Anterior cingulate cortex (tissue), 58 donors: ENCODE data around the gene TRIM37.
A peak's percentile ranks its signal among the peaks of the same experiment; 100 is the strongest.
"Not testable (repeated sequence)": the region's sequence is repeated elsewhere in the genome, so short reads cannot be mapped to it uniquely, and the experiment has no call there.

ENCODE experiments used
- DNase-seq, 58 donors: peaks; one replicate each; lab custom pipeline; 2025; lab: John Stamatoyannopoulos, UW

TRIM37 gene

DNA sequence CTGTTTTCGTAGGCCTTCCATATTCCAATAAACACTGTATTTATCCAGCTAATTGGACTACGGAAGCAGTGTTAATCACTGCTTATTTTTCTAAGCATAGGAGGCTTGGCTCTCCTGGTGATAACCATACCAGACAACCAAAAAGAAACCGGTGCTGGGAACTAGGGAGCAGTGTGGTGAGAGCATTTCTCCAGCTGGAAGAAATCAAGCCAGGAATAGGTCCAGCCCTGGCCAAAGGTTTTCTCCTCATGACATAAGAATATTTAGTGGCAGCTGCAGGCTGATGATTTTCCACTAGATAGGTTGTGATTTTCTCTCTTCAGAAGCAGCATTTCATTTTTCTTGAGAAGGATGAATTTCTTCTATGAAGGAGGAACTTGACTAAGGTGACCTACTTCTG lies 141.5 kb downstream of the TRIM37 start:
- DNase-seq, result peak in 1 of 58 donors; percentile 6

DNA sequence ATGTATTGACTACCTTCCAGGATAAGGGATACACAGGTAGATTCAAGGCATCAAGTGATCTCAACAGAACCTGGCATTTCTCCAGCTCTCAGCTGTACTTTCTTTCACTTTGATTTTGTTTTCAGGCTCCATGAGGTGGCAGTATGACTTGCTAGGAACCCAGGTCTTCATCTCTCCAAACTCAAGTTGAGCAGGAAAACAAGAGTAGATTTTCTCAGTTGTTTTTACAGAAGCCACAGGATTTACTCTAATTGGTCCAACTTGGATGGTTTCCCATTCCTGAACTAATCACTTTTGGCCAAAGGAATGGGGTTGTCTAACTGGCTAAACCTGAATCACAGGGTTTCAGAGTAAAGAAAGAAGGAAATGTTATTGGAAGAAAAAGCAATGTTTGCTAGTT lies 146.6 kb downstream of the TRIM37 start:
- DNase-seq, result peak in 1 of 58 donors; percentile 33

DNA sequence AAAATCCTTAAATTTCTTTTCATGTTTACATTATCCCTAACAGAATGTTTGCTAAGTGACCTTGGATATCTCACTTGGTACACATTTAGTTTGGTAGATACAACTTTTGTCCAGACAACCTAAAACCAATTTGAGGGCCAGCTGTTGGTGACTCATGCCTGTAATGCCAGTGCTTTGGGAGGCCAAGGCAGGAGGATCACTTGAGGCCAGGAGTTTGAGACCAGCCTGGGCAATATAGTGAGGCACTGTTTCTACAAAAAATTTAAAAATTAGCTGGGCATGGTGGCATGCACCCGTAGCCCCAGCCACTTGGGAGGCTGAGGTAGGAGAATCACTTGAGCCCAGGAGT lies 149.0 kb downstream of the TRIM37 start:
- not testable (repeated sequence) for DNase-seq

DNA sequence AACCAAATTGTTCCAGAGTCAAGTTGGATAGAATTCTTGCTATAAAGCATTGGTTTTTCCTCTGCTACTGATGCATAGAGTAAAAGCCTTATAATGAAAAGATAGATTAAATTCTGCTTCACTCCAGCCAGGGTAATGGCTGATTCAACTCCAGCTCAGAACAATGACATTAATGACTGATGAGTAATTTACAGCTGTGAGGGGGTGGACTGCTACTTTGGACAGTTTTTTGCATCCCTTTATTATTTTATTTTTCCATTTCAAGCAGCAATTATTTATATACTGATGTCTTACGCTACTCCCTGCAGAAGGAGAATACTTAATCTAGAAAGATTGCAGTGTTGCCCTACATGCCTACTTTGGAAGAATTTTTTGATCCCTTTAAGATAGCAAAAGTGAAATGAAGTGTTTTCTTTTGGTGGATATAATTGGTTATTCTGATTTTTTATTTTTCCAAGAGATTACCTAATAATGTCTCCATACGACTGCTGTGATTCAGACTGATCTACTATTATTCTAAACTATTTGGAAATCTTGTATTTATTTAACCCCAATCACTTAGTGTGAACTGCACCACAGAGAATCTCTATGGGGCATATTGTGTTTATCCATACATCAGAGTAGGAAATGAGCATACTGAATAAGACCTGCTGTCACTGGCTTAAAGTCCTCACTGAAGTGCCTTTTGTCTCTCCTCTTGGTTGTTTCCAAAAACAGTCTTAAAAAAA lies 149.5 kb downstream of the TRIM37 start:
- no peak for DNase-seq

DNA sequence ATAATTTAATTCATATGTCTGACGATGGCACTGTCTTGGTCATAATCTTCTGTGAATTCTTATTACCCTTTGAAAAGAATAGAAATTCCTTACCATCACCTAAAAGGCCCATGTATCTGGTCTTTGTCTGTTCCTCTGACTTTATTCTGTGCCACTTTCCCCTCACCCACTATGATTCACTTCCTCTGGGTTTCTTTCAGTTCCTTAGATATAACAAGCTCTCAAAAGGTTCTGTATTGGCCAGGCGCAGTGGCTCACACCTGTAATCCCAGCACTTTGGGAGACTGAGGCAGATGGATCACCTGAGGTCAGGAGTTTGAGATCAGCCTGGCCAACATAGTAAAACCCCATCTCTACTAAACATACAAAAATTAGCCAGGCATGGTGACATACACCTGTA lies 152.3 kb downstream of the TRIM37 start:
- DNase-seq, result not testable (repeated sequence)

DNA sequence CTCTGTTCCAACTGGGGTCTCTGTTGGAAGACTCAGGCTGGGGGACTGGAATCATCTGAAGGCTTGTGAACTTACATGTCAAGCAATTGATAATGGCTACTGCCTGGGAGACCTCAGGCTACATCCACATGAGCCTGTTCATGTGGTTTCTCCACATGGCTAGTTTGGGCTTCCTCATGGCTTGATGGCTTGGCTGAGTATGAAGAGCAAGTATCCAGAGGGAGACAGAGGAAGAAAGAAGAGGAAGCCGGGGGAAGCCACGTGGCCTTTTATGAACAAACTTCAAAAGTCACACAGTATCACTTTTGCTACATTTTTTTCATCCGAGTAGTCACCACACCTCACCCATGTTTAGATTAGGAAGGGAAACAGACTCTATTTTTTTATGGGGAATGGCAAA lies 158.9 kb downstream of the TRIM37 start:
- DNase-seq, result no peak

DNA sequence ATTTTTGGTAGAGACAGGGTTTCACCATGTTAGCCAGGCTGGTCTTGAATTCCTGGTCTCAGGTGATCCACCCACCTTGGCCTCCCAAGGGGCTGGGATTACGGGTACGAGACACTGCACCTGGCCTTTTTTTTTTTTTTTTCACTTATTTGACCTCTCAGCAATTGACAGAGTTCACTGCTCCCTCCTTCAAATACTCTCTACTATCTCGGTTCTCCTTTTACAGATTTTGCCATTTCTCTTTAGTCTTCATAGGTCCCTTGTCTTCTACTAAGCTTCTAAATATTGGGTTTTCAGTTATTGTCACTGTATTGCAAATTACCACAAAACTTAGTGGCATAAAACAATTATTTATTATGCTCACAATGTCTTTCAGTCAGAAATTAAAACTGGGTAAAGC lies 159.3 kb downstream of the TRIM37 start:
- DNase-seq, result no peak

DNA sequence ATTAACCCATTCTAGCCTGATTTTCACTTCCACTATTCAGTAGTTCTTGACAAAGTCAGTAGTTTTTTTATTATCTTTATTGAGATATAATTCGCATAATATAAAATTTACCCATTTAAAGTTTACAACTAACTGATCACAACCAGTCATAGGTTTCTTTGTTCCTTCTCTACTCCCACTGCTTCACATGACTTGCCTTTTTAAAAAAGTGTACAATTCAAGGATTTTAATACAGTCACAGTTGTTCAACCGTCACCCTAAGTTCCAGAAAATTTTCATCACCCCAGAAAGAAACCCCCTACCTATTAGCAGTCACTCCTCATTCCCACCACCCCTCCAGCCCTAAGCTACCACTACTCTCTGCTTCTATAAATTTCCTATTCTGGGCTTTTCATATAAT lies 162.5 kb downstream of the TRIM37 start:
- DNase-seq, result no peak

DNA sequence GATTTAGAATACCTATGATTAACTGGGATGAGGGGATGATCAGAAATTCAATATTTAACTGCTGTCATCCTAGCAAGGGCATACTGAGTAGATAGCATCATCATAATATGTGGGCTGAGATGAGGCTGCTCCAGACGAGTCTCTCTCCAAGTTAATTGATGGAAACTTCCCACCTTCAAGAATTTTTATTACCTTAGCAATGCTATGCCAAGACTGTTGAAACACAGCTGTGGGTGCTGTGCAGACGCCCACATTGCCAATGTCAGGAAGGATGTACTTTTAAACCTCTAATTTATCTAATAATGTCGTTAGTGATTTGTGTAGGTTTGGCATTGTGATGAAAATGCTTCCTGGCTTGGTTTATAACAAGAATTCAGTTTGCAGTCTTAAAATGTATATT lies 170.4 kb downstream of the TRIM37 start:
- peak in 1 of 58 donors; percentile 1 for DNase-seq

DNA sequence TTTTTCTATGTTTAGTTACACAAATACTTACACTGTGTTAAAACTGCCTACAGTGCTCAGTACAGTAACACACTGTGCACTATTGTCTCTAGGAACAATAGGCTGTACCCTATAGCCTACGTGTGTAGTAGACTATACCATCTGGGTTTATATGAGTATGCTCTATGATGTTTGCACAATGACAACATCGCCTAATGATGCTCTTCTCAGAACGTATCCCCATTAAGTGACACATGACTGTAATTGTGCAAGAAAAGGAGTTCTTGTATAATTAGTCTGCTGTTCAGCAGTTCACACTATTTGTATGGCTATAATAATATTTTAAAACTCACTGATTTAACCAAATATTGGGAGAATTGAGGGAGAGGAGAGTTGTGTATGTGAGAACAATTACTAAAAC lies 173.7 kb downstream of the TRIM37 start:
- no peak for DNase-seq
